GM21360 (cell line): ENCODE measurements around the gene ADA.

ENCODE experiments used
- ATAC-seq: cut with Tn5 transposase; IDR thresholded peaks from one replicate; pipeline ENCODE4 v1.9.1; 2021; ENCODE audit warnings: mild to moderate bottlenecking, moderate library complexity; ENCODE audit not compliant: unreplicated experiment

The ADA gene

DNA sequence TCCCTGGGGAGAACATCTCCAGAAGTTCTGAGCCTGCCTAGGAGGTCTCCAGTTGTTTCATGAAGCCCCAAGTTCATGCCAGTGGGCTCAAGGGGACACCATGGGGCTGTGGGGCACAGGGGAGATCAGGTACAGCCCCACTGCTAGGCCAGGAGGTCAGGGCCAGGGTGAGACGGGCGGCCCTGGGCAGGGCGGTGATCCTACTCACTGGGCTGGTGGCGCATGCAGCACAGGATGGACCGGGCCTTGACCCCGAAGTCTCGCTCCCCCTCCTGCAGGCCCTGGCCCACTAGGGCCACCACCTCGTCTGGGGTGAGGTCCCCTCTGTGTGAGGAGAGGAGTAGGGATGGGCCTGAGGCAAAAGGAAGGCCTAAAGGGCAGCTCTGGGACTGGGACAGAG lies 26.1 kb downstream of the ADA start:
- no peak for ATAC-seq

GRCh38 chr20:44624743-44625271 lies 26.7 kb downstream of the ADA start:
- no peak for ATAC-seq

DNA sequence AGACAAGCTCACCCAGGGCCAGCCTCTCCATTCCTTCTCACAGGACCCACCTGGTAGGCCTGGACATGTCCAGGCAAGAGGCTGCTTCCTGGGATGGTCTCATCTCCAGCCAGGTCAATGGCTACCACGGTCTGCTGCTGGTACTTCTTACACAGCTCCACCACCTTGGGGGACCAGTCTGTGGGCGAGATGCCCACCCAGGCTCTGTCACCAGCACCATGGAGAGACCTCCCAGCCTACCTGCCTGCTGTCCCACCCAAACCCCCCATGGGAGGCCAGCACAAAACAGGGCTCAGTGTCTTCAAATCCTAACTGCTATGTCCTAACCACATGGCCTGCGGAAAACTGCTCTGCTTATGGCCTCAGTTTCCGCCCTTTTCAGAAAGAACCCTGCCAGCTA lies 27.3 kb downstream of the ADA start:
- ATAC-seq = no peak

- no peak for ATAC-seq
These were observed 28.8 kb downstream of the ADA start for GRCh38 chr20:44622501-44623270.

DNA sequence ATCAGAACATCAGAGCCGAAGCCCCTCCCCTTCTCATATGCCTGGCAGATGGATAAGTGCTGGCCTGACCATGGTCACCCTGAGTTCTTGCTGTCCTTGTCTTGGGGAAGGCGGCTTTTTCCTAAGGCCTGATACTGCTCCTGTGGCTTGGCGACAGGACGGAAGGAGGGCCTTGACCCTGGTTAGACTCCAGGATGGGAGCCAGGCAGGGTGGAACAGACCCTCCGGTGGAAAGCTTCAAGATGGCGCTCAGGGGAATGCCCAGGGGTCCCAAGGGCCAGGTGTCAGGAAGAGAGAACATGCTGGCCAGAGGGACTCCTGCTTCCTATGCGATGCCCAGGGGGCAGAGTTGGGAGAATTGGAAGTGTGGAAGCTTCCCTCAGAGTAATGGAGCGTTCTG lies 29.6 kb downstream of the ADA start:
- no peak for ATAC-seq

DNA sequence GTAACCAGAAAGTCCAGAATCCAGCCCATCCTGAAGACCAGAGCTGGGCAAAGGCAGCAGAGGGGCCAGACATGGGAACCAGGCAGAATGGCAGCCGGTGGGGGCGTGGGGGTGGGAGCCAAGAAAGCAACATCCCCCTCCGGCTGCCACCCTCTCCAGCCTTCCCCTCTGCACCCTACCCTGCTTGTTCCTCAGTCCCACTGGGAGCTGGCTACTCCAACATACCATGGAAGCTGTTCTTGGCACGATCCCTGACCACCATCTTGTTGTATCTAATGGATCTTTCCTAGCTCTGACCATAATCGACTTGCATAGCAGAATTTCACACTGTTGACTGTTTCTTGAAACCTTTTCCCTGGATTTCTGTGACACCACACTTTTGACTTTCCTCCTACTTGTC lies 30.2 kb downstream of the ADA start:
- ATAC-seq = no peak

- ATAC-seq = no peak
These were observed 31.5 kb downstream of the ADA start for GRCh38 chr20:44620030-44620429.

- no peak for ATAC-seq
These were observed 32.2 kb downstream of the ADA start for GRCh38 chr20:44619294-44619693.

GRCh38 chr20:44618318-44618731 lies 33.2 kb downstream of the ADA start:
- ATAC-seq = no peak

- no peak for ATAC-seq
These were observed 34.9 kb downstream of the ADA start for GRCh38 chr20:44616604-44616964.

- ATAC-seq = no peak
These were observed 35.5 kb downstream of the ADA start for GRCh38 chr20:44615876-44616603.

- no peak for ATAC-seq
These were observed 36.2 kb downstream of the ADA start for GRCh38 chr20:44615169-44615791.

DNA sequence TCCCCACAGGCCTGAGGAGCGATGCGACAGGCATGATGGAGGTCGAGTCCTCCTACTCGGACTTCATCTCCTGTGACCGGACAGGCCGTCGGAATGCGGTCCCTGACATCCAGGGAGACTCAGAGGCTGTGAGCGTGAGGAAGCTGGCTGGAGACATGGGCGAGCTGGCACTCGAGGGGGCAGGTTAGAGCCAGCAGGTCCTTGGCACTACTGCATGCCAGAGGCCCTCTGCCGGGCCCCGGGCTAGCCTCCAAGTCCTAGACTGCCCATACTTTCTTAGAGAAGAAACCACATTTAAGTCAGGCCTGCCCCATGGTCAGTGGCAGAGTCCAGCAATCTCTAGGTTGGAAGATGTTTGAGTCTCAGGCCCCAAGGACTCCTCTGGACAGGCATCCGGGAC lies 37.0 kb downstream of the ADA start:
- ATAC-seq = no peak

- ATAC-seq = no peak
These were observed 37.9 kb downstream of the ADA start for GRCh38 chr20:44613575-44613974.

DNA sequence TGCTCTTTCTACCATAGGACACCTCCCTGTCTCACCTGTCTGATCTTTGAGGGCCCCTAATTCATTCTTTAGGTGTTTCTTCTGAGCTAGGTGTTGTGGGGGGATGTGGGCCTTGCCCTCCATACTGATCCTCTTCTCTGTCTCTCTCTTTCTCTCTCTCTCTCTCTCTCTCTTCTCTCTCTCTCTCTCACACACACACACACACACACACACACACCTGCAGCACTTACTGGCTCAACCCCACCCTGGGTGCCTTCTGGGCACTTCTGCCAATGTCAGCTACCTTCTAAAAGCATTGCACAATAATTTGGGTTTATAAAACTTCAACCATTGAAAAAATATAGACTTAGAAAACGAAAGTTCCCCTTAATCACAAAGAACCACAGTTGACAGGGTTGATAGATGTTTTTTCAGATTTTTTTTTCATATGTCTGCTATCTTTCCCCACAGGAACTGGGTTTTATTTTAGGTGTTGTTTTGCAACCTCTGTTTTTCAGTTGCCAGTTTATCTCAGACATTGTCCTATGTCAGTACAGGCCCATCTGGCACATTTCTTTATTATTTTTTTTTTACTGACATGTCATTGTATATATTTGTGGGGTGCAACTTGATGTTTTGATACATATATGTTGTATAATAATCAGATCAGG lies 41.1 kb downstream of the ADA start:
- ATAC-seq = no peak

DNA sequence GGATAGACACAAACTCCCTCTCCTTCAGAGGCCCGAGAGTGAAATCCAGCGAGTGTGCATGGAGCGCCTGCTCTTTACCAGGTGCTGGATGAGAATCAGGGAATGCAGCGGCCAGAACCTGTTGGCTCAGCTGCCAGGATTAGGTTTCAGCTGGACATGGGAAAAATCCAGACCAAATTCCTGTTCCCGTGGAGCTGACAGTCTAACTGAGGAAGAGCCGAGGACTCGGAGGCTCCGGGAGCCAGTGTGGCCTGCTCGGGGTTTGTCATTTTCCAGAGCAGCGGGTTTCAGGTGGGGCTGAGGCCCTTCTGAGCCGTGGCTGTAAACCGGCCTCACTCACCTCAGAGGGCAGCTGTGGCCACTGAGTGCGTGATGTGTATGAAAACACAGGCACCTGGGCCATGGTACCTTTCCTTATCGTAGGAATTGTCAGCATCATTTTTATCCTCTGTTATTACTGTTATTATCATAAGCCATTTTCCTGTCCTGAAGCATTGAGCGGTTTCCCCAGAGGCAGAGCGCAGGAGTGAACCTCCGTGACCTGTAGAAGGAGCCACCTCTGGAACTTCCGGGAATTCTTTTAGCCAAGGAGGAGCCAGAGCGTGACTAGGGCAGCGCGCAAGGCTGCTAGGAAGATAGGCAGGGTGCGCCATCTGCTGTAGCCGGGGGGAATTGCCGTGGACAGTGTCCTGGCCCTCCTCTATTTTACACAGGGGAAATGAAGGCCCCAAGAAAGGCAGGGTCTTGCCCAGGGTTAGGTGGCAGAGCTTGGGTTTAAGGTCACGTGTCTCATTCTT lies 41.8 kb downstream of the ADA start:
- ATAC-seq = no peak

- no peak for ATAC-seq
These were observed 42.4 kb downstream of the ADA start for GRCh38 chr20:44609006-44609515.

DNA sequence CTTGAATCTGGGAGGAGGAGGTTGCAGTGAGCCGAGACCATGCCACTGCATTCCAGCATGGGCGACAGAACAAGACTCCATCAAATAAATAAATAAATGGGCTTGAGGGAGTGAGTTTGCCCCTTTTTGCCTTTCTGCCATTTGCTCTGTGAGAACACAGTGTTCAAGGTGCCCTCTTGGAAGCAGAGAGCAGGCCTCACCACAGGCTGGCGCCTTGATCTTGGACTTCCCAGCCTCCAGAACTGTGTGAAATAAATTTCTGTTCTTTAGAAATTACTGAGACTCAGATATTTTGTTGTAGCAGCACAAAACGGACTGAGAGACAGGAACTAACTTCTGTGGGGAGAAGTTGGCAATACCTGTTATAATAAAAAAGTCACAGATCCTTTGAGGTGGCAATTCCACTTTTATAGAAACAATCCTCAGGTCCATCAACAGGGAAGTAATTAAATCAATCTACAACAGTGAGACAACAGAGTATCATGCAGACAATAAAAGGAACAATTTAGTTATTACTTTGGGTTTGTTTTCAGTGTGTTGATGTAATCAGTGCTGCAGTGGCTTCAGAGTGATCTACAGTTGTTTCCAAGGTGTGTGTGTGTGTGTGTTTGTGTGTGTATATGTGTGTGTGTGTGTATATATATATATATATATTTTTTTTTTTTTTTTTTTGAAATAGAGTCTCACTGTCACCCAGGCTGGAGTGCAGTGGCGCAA lies 44.6 kb downstream of the ADA start:
- ATAC-seq = no peak

DNA sequence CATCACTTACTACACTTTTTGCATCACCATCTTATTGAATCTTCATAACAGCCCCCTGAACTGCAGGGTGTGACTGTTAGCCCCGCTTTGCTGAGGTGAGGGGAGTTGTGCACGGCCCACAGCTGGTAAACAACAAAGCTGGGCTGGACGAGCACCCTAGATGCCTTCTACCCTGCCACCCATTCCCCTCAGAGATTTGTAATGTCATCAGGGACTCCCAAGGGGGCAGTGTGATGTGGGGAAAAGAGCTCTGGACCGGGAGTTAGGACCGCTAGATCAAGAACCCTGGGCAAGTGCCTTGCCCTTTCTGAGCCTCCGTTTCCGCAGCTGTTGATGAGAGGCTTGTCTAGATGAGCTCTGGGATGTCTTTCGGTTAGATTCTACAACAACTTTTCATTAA lies 48.2 kb downstream of the ADA start:
- no peak for ATAC-seq

GRCh38 chr20:44601801-44602204 lies 49.7 kb downstream of the ADA start:
- ATAC-seq = no peak
